PC-9 (cell line): ENCODE results near the gene MON1B. TPM values are rescaled to one million over a fixed set of nuclear protein-coding genes. Genes with fewer than 3 reads are reported as not detected.

Source experiments
- BruUV-seq: library from RNA; stranded (reverse); fragments of 400-500 nt; replicated peaks from 2 replicates; lab custom pipeline; 2021; lab: Mats Ljungman, UMichigan
- CTCF ChIA-PET: fragments of 300-600 bp; sonication (Branson Sonifier 250); formaldehyde crosslinking; loops from one replicate; lab custom pipeline; 2022; ENCODE audit warnings: antibody characterized with exemption; lab: Charles Lee
- POLR2A ChIA-PET: fragments of 300-600 bp; sonication (Branson Sonifier 250); formaldehyde crosslinking; loops from one replicate; lab custom pipeline; 2022; ENCODE audit warnings: antibody characterized with exemption; ENCODE audit not compliant: unreplicated experiment; lab: Charles Lee
- DNase-seq, 2 experiments: peaks; one replicate each; pipeline versions ENCODE4 v3.0.0 to v3.0.0-alpha.2; 2015 to 2022; ENCODE audit warnings: mixed read lengths in 1 of 2
- H2AFZ ChIP-seq: fragments of 200-600 bp; sonication (generic); 2 replicates; pipeline ENCODE4 v1.8.1; 2017; ENCODE audit warnings: antibody characterized with exemption
- H3F3A ChIP-seq: fragments of 200-600 bp; sonication (generic); 2 replicates; pipeline ENCODE4 v1.8.1; 2017; ENCODE audit warnings: antibody characterized with exemption, mild to moderate bottlenecking, low read depth; ENCODE audit not compliant: insufficient read depth
- H3K27ac ChIP-seq: fragments of 200-600 bp; sonication (generic); 2 replicates; pipeline ENCODE4 v1.6.1; 2016; ENCODE audit warnings: mixed run types
- H3K27me3 ChIP-seq: fragments of 200-600 bp; sonication (generic); 2 replicates; pipeline ENCODE4 v1.6.1; 2016; ENCODE audit warnings: low read depth, mixed run types; ENCODE audit not compliant: insufficient read depth
- H3K36me3 ChIP-seq: fragments of 200-600 bp; sonication (generic); 2 replicates; pipeline ENCODE4 v1.6.1; 2016; ENCODE audit warnings: low read depth, mixed run types
- H3K4me1 ChIP-seq: fragments of 200-600 bp; sonication (generic); replicated peaks from 2 replicates; pipeline ENCODE4 v1.6.1; 2016; ENCODE audit warnings: mixed run types; ENCODE audit not compliant: insufficient read depth
- H3K4me2 ChIP-seq: fragments of 200-600 bp; sonication (generic); 2 replicates; pipeline ENCODE4 v1.6.1; 2017; ENCODE audit warnings: mixed run types
- H3K4me3 ChIP-seq: fragments of 200-600 bp; sonication (generic); 2 replicates; pipeline ENCODE4 v1.6.1; 2016; ENCODE audit warnings: mixed run types
- H3K79me2 ChIP-seq: fragments of 200-600 bp; sonication (generic); 2 replicates; pipeline ENCODE4 v1.6.1; 2017; ENCODE audit warnings: low read depth, mixed run types
- H3K9me2 ChIP-seq: fragments of 200-600 bp; sonication (generic); 2 replicates; pipeline ENCODE4 v1.8.1; 2017; ENCODE audit warnings: mild to moderate bottlenecking; ENCODE audit not compliant: insufficient read depth
- H3K9me3 ChIP-seq: fragments of 200-600 bp; sonication (generic); 2 replicates; pipeline ENCODE4 v1.8.1; 2016; ENCODE audit warnings: low read depth; ENCODE audit not compliant: insufficient read depth
- H4K20me1 ChIP-seq: fragments of 200-600 bp; sonication (generic); 2 replicates; pipeline ENCODE4 v1.8.1; 2017; ENCODE audit not compliant: insufficient read depth
- EZH2 ChIP-seq: fragments of 200-600 bp; sonication (generic); IDR thresholded peaks from 2 replicates; pipeline ENCODE4 v1.8.0; 2017; ENCODE audit warnings: antibody characterized with exemption, low read depth
- intact Hi-C: fragments of 100-400 bp; cut with micrococcal nuclease; formaldehyde crosslinking; loops from one replicate; pipeline ENCODE4 v1.10.0; 2022; ENCODE audit not compliant: unreplicated experiment
- total RNA-seq: library from RNA; stranded (reverse); gene quantifications from 2 replicates; pipeline ENCODE4 v1.2.3, GENCODE V29; 2021
- TF ChIP-seq, protein P1 (sequence below): fragments of 200-600 bp; sonication (generic); conservative IDR thresholded peaks from 2 replicates; pipeline ENCODE4 v1.6.1; 2017; ENCODE audit warnings: mixed run types, antibody characterized with exemption, mild to moderate bottlenecking, moderate library complexity

MON1B gene
- total RNA-seq, 1 experiment from 2014 or later = 57.2 TPM

DNA sequence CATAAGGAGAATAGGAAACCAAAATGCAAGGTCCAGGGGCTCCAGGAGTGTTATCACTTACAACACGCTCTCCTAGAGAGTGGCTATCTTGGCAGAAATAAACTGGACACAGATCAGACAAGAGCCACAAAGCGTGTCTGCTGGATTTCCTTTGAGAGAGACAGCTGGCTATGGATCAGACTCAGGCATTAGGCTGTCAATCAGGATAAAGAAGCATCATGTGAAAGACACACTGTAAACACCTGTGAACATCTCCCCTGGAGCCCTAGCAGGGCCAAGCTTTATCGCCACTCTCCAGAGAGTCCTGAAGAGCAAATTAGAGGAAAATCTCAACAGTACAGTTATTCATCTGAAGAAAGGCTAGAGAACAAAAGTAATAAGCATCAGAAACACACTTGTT is 34.2 kb downstream of the MON1B start:
- TF ChIP-seq, protein P1, sequence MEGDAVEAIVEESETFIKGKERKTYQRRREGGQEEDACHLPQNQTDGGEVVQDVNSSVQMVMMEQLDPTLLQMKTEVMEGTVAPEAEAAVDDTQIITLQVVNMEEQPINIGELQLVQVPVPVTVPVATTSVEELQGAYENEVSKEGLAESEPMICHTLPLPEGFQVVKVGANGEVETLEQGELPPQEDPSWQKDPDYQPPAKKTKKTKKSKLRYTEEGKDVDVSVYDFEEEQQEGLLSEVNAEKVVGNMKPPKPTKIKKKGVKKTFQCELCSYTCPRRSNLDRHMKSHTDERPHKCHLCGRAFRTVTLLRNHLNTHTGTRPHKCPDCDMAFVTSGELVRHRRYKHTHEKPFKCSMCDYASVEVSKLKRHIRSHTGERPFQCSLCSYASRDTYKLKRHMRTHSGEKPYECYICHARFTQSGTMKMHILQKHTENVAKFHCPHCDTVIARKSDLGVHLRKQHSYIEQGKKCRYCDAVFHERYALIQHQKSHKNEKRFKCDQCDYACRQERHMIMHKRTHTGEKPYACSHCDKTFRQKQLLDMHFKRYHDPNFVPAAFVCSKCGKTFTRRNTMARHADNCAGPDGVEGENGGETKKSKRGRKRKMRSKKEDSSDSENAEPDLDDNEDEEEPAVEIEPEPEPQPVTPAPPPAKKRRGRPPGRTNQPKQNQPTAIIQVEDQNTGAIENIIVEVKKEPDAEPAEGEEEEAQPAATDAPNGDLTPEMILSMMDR = no peak
- no peak for TF ChIP-seq EZH2
- H3K9me2 ChIP-seq = no peaks in the 10 kb centered on the region
- DNase-seq = no peak
- H3K4me3 ChIP-seq = no peak overlapping the region
- no peak overlapping the region for H3K27ac ChIP-seq
- ChIA-PET CTCF (no interaction called here), POLR2A (no interaction called here)
- H3K79me2 ChIP-seq = no peaks in the 10 kb centered on the region
- H3K27me3 ChIP-seq = no peaks in the 10 kb centered on the region
- no TSS peak for BruUV-seq
- no peaks in the 10 kb centered on the region for H3K36me3 ChIP-seq
- H3K4me1 ChIP-seq = peaks cover 14% of the 10 kb centered on the region
- H2AFZ ChIP-seq = no peak overlapping the region
- intact Hi-C loops = no loop called here
- peaks cover under 1% of the 10 kb centered on the region; the same call in 1 of the 2 replicates for H3F3A ChIP-seq
- H4K20me1 ChIP-seq = no peaks in the 10 kb centered on the region
- no peaks in the 10 kb centered on the region for H3K9me3 ChIP-seq
- H3K4me2 ChIP-seq = no peak overlapping the region

DNA sequence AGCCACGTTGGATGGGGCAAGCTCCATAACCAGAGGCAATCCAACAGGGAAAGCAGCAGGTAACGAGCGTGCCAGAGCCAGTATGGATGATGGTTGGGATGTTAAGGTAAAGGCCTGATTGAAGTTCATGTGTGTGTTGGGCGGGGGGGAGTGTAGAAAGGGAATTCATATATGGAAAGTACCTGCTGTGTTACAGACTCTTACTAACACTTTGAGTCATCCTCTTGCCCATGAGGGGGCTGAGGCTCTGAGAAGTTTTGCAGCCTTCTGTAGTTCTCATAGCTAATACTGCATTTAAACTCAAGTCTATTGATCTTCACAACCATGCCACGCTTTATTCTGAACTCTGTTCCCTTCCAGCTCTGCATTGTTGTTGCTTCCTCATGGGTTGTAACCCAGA is 36.8 kb downstream of the MON1B start:
- H3F3A ChIP-seq = no peaks in the 10 kb centered on the region
- H3K79me2 ChIP-seq = no peaks in the 10 kb centered on the region
- H3K9me3 ChIP-seq = no peaks in the 10 kb centered on the region; the same call in 1 of the 2 replicates
- no peak overlapping the region for H3K27ac ChIP-seq
- CTCF ChIA-PET = no interaction called here
- no peak overlapping the region for H2AFZ ChIP-seq
- 0 out of 2 replicates have a peak overlapping the region, but pooled peaks have one; percentile 0 for H3K4me2 ChIP-seq
- H3K4me1 ChIP-seq = peaks cover 13% of the 10 kb centered on the region
- TF ChIP-seq, protein P1 = no peak
- no peak for TF ChIP-seq EZH2
- no peaks in the 10 kb centered on the region for H3K36me3 ChIP-seq
- H3K9me2 ChIP-seq = no peaks in the 10 kb centered on the region
- BruUV-seq = no TSS peak
- intact Hi-C loops = no loop called here
- POLR2A ChIA-PET = no interaction called here
- DNase-seq = no peak
- no peaks in the 10 kb centered on the region for H3K27me3 ChIP-seq
- no peaks in the 10 kb centered on the region for H4K20me1 ChIP-seq
- H3K4me3 ChIP-seq = no peak overlapping the region

DNA sequence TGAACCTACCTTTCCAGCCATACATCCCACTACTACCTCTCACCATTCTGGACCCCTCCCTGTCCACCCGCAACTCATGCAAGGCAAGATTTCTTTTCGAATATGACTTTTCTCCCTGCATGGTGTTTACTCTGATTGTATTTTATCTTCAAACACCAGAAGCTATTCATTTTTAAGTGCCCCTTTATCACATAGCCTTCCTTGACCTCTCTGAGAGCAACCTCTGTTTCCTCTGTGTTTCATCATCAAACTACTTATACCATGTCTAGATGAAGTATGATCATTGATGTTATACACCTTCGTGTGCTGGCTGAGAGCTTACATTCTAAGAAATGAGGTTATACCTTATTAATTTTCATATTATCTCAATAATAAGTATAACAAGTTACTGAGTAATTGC is 40.1 kb downstream of the MON1B start:
- no peak overlapping the region for H2AFZ ChIP-seq
- no peaks in the 10 kb centered on the region for H3K36me3 ChIP-seq
- TF ChIP-seq, protein P1 = no peak
- TF ChIP-seq EZH2 = no peak
- H3F3A ChIP-seq = no peaks in the 10 kb centered on the region
- no peaks in the 10 kb centered on the region; the same call in 1 of the 2 replicates for H3K9me3 ChIP-seq
- H4K20me1 ChIP-seq = no peaks in the 10 kb centered on the region
- no peak for DNase-seq
- H3K9me2 ChIP-seq = no peaks in the 10 kb centered on the region
- no peaks in the 10 kb centered on the region for H3K79me2 ChIP-seq
- H3K4me2 ChIP-seq = no peak overlapping the region
- peaks cover 8% of the 10 kb centered on the region; the same call in 1 of the 2 replicates for H3K27me3 ChIP-seq
- BruUV-seq = no TSS peak
- H3K4me3 ChIP-seq = no peak overlapping the region
- H3K4me1 ChIP-seq = peaks cover 13% of the 10 kb centered on the region
- no peak overlapping the region for H3K27ac ChIP-seq
- CTCF ChIA-PET = no interaction called here
- intact Hi-C loops = no loop called here
- POLR2A ChIA-PET = no interaction called here
